Activated CD4-positive, alpha-beta T cell treated with anti-CD3 and anti-CD28 coated beads, Interleukin-2, amount 10 ng/mL, durations not matched to agents 7 days and 5 days (primary cell): ENCODE data around the gene NOC4L. TPM values are rescaled to one million over a fixed set of nuclear protein-coding genes. Genes with fewer than 3 reads are reported as not detected.

Experiments
- CTCF ChIA-PET: fragments of 350-600 bp; sonication (Branson Sonifier 250); formaldehyde crosslinking; loops from one replicate; lab custom pipeline; 2021; ENCODE audit warnings: antibody characterized with exemption; lab: Charles Lee
- POLR2A ChIA-PET: fragments of 350-600 bp; sonication (Branson Sonifier 250); formaldehyde crosslinking; loops from one replicate; lab custom pipeline; 2021; ENCODE audit warnings: antibody characterized with exemption; lab: Charles Lee
- DNase-seq: peaks from one replicate; pipeline ENCODE4 v3.0.0-alpha.2; 2020
- H3K27ac Mint-ChIP-seq: one replicate; pipeline ENCODE4 v1.8.0; 2021; ENCODE audit warnings: mild to moderate bottlenecking, moderate library complexity, mixed read lengths
- H3K27me3 Mint-ChIP-seq: one replicate; pipeline ENCODE4 v1.8.0; 2021; ENCODE audit warnings: mixed read lengths
- H3K36me3 Mint-ChIP-seq: one replicate; pipeline ENCODE4 v1.8.0; 2021; ENCODE audit warnings: low read depth, mixed read lengths
- H3K4me1 Mint-ChIP-seq: one replicate; pipeline ENCODE4 v1.8.0; 2021; ENCODE audit warnings: mixed read lengths
- H3K4me3 Mint-ChIP-seq: one replicate; pipeline ENCODE4 v1.8.0; 2021; ENCODE audit warnings: mild to moderate bottlenecking, moderate library complexity, mixed read lengths
- H3K9me3 Mint-ChIP-seq: one replicate; pipeline ENCODE4 v1.8.0; 2021; ENCODE audit warnings: mixed read lengths
- total RNA-seq, 2 experiments: library from RNA; stranded (reverse); gene quantifications; one replicate each; pipeline ENCODE4 v1.2.3, GENCODE V29; 2021

NOC4L gene
- total RNA-seq, 2 experiments from 2014 or later = 28.9 to 32.4 TPM

GRCh38 chr12:132163911-132164288 is 19.6 kb downstream of the NOC4L start:
- H3K4me3 Mint-ChIP-seq = no peak overlapping the region
- no peak for DNase-seq
- H3K27me3 Mint-ChIP-seq = no peaks in the 10 kb centered on the region
- CTCF ChIA-PET = interaction anchor here (1.8 to 3.0 kb wide), 2 partner anchors 10 to 21 kb away, joined by 5 to 14 read pairs; no protein-coding TSS in a partner anchor
- peaks cover 22% of the 10 kb centered on the region for H3K4me1 Mint-ChIP-seq
- H3K27ac Mint-ChIP-seq = no peak overlapping the region
- H3K36me3 Mint-ChIP-seq = no peaks in the 10 kb centered on the region
- H3K9me3 Mint-ChIP-seq = peaks cover 8% of the 10 kb centered on the region
- POLR2A ChIA-PET = no interaction called here

DNA sequence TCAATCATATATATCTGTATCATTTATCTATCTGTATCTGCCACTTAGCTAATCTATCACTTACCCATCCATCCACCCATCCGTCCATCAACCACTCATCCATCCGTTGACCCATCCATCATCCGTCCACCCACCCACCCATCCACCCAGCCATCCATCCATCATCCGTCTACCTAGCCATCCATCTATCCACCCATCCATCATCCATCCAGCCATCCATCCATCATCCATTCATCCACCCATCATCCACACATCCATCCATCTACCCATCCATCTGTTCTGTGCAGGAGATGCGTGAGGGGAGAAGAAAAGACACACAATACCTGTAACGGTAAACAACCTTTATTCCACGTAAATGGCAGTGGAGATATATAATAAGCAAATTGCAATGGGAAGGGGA is 20.2 kb downstream of the NOC4L start:
- Mint-ChIP-seq H3K27me3 (no peaks in the 10 kb centered on the region), H3K9me3 (peaks cover 8% of the 10 kb centered on the region), H3K4me3 (no peak overlapping the region), H3K27ac (no peak overlapping the region), H3K36me3 (no peaks in the 10 kb centered on the region), H3K4me1 (peaks cover 22% of the 10 kb centered on the region)
- CTCF ChIA-PET = no interaction called here
- POLR2A ChIA-PET = no interaction called here
- DNase-seq = no peak

DNA sequence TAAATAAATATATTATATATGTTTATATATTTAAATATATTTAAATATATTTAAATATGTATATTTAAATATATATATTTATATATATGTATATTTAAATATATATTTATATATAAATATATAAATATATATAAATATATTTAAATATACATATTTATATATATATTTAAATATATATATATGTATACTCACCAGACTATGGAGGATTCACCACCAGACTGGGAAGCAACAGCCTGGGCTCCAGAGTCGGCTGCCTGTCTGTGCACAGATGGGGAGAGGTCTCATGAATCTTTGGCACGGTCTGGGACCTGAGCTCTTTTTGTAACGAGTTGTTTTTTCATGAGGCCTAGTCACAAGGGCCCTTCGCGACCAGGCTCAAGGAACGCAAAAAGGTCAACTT is 21.3 kb downstream of the NOC4L start:
- Mint-ChIP-seq H3K4me1 (peaks cover 19% of the 10 kb centered on the region), H3K27ac (no peak overlapping the region), H3K36me3 (no peaks in the 10 kb centered on the region), H3K4me3 (no peak overlapping the region), H3K27me3 (no peaks in the 10 kb centered on the region), H3K9me3 (peaks cover 8% of the 10 kb centered on the region)
- ChIA-PET POLR2A (no interaction called here), CTCF (no interaction called here)
- no peak for DNase-seq

DNA sequence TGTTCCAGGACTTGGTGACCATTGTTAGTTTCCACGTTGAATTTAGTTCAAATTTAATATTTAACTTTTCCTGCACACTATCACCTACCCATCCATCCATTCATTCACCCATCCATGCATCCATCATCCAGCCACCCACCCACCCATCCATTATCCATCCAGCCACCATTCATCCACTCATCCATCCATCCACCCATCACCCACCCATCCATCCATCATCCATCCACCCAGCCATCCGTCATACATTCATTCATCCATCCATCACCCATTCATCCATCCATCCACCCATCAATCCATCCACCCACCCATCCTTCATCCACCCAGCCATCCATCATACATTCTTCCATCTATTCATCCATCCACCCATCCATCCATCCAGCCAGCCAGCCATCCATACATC is 21.8 kb downstream of the NOC4L start:
- no peaks in the 10 kb centered on the region for H3K27me3 Mint-ChIP-seq
- peaks cover 19% of the 10 kb centered on the region for H3K4me1 Mint-ChIP-seq
- ChIA-PET CTCF (no interaction called here), POLR2A (no interaction called here)
- no peaks in the 10 kb centered on the region for H3K36me3 Mint-ChIP-seq
- H3K4me3 Mint-ChIP-seq = no peak overlapping the region
- H3K9me3 Mint-ChIP-seq = peaks cover 8% of the 10 kb centered on the region
- H3K27ac Mint-ChIP-seq = no peak overlapping the region
- no peak for DNase-seq

- CTCF ChIA-PET = interaction anchor here (1.0 kb wide), 1 partner anchor 13 kb away, joined by 3 read pairs; no protein-coding TSS in a partner anchor
These were observed 22.7 kb downstream of the NOC4L start for GRCh38 chr12:132166801-132167591.

GRCh38 chr12:132167611-132168310 is 23.5 kb downstream of the NOC4L start:
- DNase-seq = no peak
- Mint-ChIP-seq H3K9me3 (peaks cover 8% of the 10 kb centered on the region), H3K36me3 (no peaks in the 10 kb centered on the region), H3K27ac (peak overlapping the region; percentile 71), H3K4me1 (peaks cover 16% of the 10 kb centered on the region), H3K4me3 (no peak overlapping the region), H3K27me3 (peaks cover 2% of the 10 kb centered on the region)
- ChIA-PET CTCF (interaction anchor here (1.0 kb wide), 1 partner anchor 14 kb away, joined by 3 read pairs; no protein-coding TSS in a partner anchor), POLR2A (no interaction called here)

More at GRCh38 chr12:132166801-132167591, 22.7 kb downstream of the NOC4L start:
- POLR2A ChIA-PET = no interaction called here
- Mint-ChIP-seq H3K9me3 (peaks cover 8% of the 10 kb centered on the region), H3K27ac (no peak overlapping the region), H3K4me3 (no peak overlapping the region), H3K4me1 (peaks cover 17% of the 10 kb centered on the region), H3K36me3 (no peaks in the 10 kb centered on the region), H3K27me3 (no peaks in the 10 kb centered on the region)
- DNase-seq = no peak

DNA sequence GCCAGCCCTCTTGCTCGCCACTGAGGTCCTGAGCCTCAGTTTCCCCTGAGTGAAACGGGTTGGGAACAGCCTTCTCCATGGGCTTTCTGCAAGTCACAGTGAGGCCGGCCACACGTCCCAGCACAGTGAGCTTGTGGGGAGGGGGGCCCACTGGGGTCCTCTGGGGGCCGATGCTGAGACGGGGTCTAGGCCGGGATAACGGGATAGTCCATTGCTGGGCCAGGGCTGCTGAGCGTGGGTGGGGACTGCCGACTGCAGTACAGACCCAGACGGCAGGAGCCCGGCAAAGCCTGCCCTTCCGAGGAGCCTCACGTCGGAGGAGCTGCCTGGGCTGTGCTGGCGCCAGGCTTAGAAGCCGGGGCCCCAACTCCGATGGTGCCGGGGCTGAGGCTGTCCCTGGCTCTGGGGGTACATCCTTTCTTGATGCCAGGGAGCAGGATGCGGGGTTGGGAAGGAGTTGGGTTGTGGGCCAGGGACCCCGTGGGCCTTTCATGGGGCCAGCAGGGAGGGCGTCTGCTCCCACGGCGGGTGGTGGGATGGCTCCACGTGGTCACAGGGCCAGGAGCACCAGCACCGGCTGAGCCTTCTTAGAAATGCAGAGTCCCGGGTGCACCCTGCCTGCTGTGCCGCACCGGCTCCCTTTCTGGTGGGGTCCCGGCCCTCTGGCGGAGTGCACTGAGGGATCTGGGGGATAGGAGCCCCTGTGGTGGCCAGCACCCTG is 24.2 kb downstream of the NOC4L start:
- peaks cover 19% of the 10 kb centered on the region for H3K4me1 Mint-ChIP-seq
- ChIA-PET POLR2A (no interaction called here), CTCF (no interaction called here)
- H3K36me3 Mint-ChIP-seq = no peaks in the 10 kb centered on the region
- peaks cover 8% of the 10 kb centered on the region for H3K9me3 Mint-ChIP-seq
- H3K27me3 Mint-ChIP-seq = peaks cover 2% of the 10 kb centered on the region
- DNase-seq = no peak
- H3K4me3 Mint-ChIP-seq = no peak overlapping the region
- no peak overlapping the region for H3K27ac Mint-ChIP-seq

DNA sequence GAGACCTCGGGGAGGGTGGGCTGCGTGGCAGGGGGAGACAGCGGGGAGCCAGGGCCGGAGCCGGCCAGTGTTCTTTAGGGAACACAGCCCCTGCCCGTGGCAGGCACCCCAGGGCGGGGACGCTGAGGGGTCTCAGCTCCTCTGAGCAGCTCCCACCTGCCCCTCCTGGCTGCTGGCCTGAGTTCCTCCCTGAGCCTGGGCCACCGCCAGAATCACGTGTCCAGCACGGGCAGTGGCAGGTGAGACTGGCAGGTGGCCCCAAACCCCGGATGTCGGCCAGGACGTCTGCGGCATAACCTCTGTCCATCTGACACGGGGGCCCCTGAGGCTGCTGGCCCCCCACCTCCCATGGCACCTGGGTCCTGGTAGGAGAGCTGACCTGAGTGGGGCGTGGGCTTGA is 25.1 kb downstream of the NOC4L start:
- Mint-ChIP-seq H3K9me3 (peaks cover 8% of the 10 kb centered on the region), H3K27me3 (peaks cover 2% of the 10 kb centered on the region), H3K4me1 (peaks cover 18% of the 10 kb centered on the region), H3K36me3 (no peaks in the 10 kb centered on the region), H3K27ac (no peak overlapping the region), H3K4me3 (no peak overlapping the region)
- no peak for DNase-seq
- ChIA-PET POLR2A (no interaction called here), CTCF (no interaction called here)

DNA sequence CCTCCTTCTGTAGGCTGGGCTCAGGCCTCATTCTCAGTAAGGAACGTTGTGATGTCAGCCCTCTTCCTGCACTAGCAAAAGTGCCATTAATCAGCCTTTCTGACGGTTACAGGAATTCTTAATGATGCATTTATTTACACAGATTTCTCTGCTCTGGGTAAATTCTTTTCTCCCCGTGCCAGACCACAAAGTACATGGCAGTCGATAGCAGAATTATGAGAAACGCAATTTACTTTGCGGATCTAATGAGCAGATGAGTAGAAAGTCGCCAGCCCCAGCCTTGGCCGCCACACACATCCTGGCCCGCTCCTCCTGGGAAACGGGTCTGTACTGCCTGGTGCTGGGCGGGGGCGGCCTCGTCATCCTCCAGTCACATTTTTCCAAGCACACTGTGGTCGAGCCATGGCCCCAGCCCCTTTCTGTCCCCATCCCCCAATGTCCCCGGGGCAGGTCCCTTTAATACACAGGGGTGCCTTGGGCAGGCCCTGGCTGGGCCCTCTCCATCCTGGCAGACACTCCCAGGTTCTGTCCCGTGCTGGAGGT is 25.9 kb downstream of the NOC4L start:
- Mint-ChIP-seq H3K27me3 (peaks cover 2% of the 10 kb centered on the region), H3K36me3 (no peaks in the 10 kb centered on the region)
- DNase-seq = no peak

GRCh38 chr12:132170637-132171292 is 26.5 kb downstream of the NOC4L start:
- POLR2A ChIA-PET = no interaction called here
- H3K4me3 Mint-ChIP-seq = no peak overlapping the region
- H3K4me1 Mint-ChIP-seq = peaks cover 24% of the 10 kb centered on the region
- no peak for DNase-seq
- peaks cover 2% of the 10 kb centered on the region for H3K27me3 Mint-ChIP-seq
- peaks cover 8% of the 10 kb centered on the region for H3K9me3 Mint-ChIP-seq
- no peaks in the 10 kb centered on the region for H3K36me3 Mint-ChIP-seq
- no peak overlapping the region for H3K27ac Mint-ChIP-seq
- CTCF ChIA-PET = interaction anchor here (1.7 kb wide), 1 partner anchor 12 kb away, joined by 3 read pairs; no protein-coding TSS in a partner anchor

More for the DNA sequence above, 25.9 kb downstream of the NOC4L start:
- Mint-ChIP-seq H3K27ac (no peak overlapping the region), H3K9me3 (peaks cover 8% of the 10 kb centered on the region), H3K4me3 (no peak overlapping the region), H3K4me1 (peaks cover 24% of the 10 kb centered on the region)
- CTCF ChIA-PET = interaction anchor here (1.7 kb wide), 1 partner anchor 13 kb away, joined by 3 read pairs; no protein-coding TSS in a partner anchor
- POLR2A ChIA-PET = no interaction called here

- Mint-ChIP-seq H3K36me3 (no peaks in the 10 kb centered on the region), H3K4me1 (peaks cover 24% of the 10 kb centered on the region), H3K4me3 (no peak overlapping the region), H3K27ac (no peak overlapping the region), H3K9me3 (peaks cover 8% of the 10 kb centered on the region), H3K27me3 (peaks cover 2% of the 10 kb centered on the region)
- ChIA-PET CTCF (interaction anchor here (0.5 to 1.7 kb wide), 2 partner anchors 11 to 468 kb away, joined by 3 read pairs; no protein-coding TSS in a partner anchor), POLR2A (no interaction called here)
- no peak for DNase-seq
These were observed 27.2 kb downstream of the NOC4L start for GRCh38 chr12:132171293-132171967.
